GM18951 (cell line): ENCODE data around the gene SLC18A3.

Experiments
- POLR2A ChIP-seq: IDR thresholded peaks from 4 replicates; pipeline ENCODE4 v1.6.1; 2011; ENCODE audit warnings: mild to moderate bottlenecking; ENCODE audit not compliant: insufficient read length, insufficient read depth; ENCODE audit errors: extremely low read depth
- in situ Hi-C: fragments of 300-500 bp; cut with MboI; formaldehyde crosslinking; loops from one replicate; pipeline ENCODE4 v1.12.0; 2022; ENCODE audit warnings: low sequenced_read_pairs, mixed read lengths, inconsistent platforms; ENCODE audit not compliant: unreplicated experiment

SLC18A3 gene

GRCh38 chr10:49585387-49585786 is 24.7 kb upstream of the SLC18A3 start:
- in situ Hi-C loops: loop anchor here (25.0 kb wide), 1 partner anchor 627 kb away; no protein-coding TSS in a partner anchor
- no peak for TF ChIP-seq POLR2A

DNA sequence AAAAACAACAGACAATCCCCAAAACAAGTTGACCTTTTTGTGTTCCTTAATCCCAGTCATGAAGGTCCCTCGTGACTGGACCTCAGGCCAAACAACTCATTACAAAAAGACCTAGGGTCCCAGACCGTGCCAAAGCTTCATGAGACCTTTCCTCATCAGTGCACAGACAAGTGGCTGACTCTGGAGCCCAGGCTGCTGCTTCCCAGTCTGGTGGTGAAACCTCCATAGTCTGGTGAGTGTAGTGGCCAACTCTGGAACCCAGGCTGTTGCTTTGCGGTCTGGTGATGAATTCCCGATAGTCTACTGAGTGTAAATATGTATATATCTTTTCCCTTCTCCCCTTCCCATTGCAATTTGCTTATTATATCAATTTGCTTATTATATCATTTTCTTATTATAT is 22.1 kb upstream of the SLC18A3 start:
- no peak for TF ChIP-seq POLR2A

DNA sequence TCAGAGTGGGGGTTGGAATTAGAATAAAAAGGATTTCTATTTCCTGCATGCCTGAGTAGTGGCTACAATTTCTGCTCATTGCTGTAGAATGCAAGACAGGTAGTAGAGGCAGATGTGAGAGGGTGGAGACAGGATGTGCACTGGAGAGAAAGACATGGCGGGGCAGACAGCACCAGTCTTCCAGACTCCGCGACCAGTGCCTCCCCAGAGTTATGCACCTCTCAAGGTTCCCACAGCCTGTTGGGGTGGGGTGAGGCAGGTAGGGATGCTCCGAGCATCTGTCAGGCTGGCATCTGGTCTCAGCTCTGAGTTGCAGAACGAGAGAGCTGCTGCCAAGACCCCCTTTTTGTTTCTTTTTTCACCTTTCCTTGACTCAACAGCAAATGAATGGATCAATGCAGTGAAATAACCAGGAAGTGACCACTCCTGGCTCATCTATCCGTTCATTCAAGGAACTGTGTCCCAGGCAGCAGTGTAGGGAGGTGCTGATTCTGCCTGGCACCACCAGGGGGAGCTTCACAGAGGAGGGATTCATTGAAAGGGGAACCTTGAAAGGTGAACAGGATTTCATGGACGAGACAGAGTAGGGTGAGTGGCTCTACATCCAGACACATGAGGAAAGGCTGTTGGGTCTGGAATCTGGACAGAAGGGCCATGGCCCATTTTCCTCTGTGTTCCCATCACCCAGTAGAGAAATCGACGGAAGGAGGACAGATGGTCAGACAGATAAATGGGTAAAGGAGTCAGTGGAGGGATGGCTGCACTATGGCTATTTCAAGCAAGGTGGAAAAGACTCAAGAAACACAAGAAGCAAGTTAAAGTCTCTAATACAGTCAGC is 17.2 kb upstream of the SLC18A3 start:
- TF ChIP-seq POLR2A: no peak
- in situ Hi-C loops: loop anchor here (25.0 kb wide), 1 partner anchor 619 kb away; no protein-coding TSS in a partner anchor

More for the DNA sequence above, 22.1 kb upstream of the SLC18A3 start:
- in situ Hi-C loops: loop anchor here (25.0 kb wide), 1 partner anchor 624 kb away; no protein-coding TSS in a partner anchor

- no peak for TF ChIP-seq POLR2A
- in situ Hi-C loops: loop anchor here (25.0 kb wide), 1 partner anchor 619 kb away; no protein-coding TSS in a partner anchor
These were observed 16.6 kb upstream of the SLC18A3 start for GRCh38 chr10:49593564-49593875.

GRCh38 chr10:49593998-49594397 is 16.1 kb upstream of the SLC18A3 start:
- no peak for TF ChIP-seq POLR2A
- in situ Hi-C loops: loop anchor here (25.0 kb wide), 1 partner anchor 618 kb away; no protein-coding TSS in a partner anchor

DNA sequence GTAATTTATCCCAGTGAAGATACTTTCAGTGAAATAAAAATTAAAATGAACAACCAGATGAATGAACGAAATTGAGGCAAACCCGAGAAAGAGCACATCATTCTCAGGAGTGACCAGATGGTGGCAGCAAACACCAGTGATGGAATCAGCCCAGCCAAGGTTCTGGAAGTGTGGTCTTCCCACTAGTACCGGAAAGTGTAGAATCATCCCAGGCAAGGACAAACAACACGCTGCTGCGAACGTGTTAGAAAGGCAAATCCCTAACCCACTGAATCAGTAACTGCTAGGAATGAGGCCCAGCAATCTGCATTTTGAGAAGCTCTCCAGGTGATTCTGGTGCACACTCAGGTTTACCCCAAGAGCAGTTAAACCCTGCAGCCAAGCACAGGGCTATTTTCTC is 15.5 kb upstream of the SLC18A3 start:
- in situ Hi-C loops: loop anchor here (25.0 kb wide), 1 partner anchor 618 kb away; no protein-coding TSS in a partner anchor
- TF ChIP-seq POLR2A: no peak

GRCh38 chr10:49595003-49595712 is 15.0 kb upstream of the SLC18A3 start:
- in situ Hi-C loops: loop anchor here (25.0 kb wide), 1 partner anchor 617 kb away; no protein-coding TSS in a partner anchor
- no peak for TF ChIP-seq POLR2A

DNA sequence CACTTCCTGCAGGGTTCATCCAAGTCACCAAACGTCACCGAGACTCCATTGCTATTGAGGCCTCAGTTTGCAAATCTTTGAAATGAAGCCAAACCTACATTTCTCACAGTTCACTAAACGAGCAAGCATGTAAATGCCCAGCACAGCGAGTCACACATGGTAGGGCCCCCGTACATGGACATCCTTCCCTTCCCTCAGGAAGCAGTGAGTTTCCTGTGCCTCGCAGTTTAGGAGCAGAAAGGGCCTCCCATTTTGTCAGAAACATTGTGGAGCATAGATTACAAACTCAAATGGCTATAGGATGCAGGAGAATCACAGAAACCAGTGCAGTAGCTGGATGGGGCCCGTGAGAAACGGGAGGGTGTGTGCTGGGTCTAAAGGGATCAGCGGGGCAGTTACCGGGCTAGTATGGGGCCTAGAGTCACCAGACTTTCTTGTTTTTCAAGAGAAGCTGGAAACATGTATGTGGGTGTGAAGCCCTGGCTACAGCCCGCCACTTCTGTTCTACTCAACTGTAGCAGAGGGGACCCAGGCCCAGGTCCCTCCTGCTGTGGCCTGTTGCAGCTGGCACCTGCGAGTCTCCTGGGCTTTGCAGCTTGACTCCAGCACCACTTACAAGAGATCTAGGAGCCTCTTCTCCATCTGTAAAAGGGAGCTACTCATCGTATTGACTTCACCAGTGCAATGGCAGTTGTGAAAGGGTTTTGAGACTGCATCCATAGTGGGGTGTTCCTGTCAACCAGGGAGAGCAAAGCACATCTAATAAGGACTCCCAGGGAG is 14.2 kb upstream of the SLC18A3 start:
- no peak for TF ChIP-seq POLR2A
- in situ Hi-C loops: loop anchor here (25.0 kb wide), 1 partner anchor 616 kb away; no protein-coding TSS in a partner anchor

DNA sequence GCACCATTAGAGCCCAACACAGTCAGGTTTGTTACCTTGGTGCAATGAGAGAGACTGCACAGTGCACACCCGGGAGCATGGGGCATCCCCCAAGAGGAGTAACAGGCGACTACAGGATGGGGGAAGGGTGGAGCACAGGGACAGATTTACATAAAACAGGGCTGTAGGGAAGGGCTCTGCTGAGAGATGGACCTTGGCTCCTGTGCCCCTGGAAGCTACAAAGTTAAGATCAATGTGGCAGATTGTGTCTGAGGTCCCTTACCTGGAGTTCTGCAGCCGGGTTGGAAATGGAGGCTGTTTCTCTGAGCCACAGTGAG is 13.7 kb upstream of the SLC18A3 start:
- in situ Hi-C loops: loop anchor here (25.0 kb wide), 1 partner anchor 616 kb away; no protein-coding TSS in a partner anchor
- no peak for TF ChIP-seq POLR2A

DNA sequence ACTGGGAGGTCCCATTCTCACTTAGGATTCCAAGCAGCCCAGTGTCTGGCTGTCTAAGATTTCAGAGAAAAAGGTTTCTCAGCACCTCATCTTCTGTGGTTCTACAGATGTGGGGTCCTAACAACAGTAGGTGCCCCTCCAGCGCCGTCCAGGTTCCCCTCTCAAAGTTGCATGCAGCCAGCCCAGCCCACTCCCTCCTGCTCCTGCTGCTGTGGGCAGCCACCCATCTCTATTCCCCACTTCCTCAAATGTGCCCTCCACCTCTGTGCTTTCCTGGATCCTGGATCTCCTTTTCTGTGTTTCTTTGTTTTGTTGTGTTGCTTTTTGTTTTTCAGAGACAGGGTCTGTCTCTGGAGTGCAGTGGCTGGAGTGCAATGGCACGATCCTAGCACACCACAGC is 13.3 kb upstream of the SLC18A3 start:
- no peak for TF ChIP-seq POLR2A
- in situ Hi-C loops: loop anchor here (25.0 kb wide), 1 partner anchor 615 kb away; no protein-coding TSS in a partner anchor

DNA sequence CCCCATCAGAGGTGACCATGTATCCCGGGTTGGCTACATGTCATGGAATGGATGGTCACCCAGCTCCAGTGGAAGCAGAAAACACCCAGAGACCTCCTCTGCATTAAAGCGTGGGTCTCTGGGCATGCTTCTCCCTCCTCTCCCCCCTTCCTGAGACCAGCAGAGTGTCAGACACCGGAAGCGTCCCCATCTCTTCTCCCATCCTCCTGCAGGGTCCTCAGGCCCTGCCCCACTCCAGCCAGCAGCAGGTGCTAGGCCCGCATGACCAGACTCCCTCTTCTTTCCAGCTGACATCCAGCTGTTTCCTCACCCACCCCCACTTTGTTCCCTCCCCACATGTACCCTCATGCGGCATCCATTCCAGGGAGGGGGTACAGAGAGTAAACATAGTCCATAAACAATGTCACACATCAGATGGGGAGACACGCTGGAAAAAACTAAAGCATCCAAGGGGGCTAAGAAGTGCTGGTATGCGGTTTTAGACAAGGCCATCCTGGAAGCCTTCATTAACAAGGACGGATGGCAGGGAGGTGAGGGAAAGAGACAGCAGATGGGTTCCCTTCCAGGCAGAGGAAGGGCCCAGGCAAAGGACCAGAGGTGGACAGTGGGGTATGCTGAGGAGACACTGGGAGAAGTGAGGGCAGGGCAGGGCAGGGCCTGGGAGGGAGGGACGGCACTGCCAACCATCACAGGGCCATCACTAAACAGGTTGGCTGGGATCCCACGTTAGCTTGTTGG is 12.5 kb upstream of the SLC18A3 start:
- no peak for TF ChIP-seq POLR2A
- in situ Hi-C loops: loop anchor here (25.0 kb wide), 1 partner anchor 615 kb away; no protein-coding TSS in a partner anchor
